HUES48 (cell line): ENCODE results near the gene NCOA7.
"Not testable (repeated sequence)": the region's sequence is repeated elsewhere in the genome, so short reads cannot be mapped to it uniquely, and the experiment has no call there.

ENCODE experiments used
- H3K27ac ChIP-seq: one replicate; pipeline ENCODE4 v1.7.0; 2013; ENCODE audit warnings: low read depth, low read length, inconsistent platforms
- H3K27me3 ChIP-seq: 2 replicates; pipeline ENCODE4 v1.6.1; 2013; ENCODE audit warnings: mild to moderate bottlenecking, low read length; ENCODE audit not compliant: control insufficient read depth, insufficient read depth
- H3K36me3 ChIP-seq: 2 replicates; pipeline ENCODE4 v1.6.1; 2013; ENCODE audit warnings: low read length; ENCODE audit not compliant: control insufficient read depth, insufficient read depth
- H3K4me1 ChIP-seq: 2 replicates; pipeline ENCODE4 v1.6.1; 2013; ENCODE audit warnings: mild to moderate bottlenecking, low read length; ENCODE audit not compliant: control insufficient read depth, insufficient read depth
- H3K4me3 ChIP-seq: 2 replicates; pipeline ENCODE4 v1.5.1; 2013; ENCODE audit warnings: mild to moderate bottlenecking, low read depth, low read length
- H3K9ac ChIP-seq: 2 replicates; pipeline ENCODE4 v1.6.1; 2013; ENCODE audit warnings: mild to moderate bottlenecking, low read depth, low read length, moderate library complexity
- H3K9me3 ChIP-seq: 2 replicates; pipeline ENCODE4 v1.6.1; 2013; ENCODE audit warnings: low read length; ENCODE audit not compliant: control insufficient read depth, insufficient read depth

NCOA7 gene

GRCh38 chr6:125942672-125943527 lies 152.1 kb downstream of the NCOA7 start:
- H3K36me3 ChIP-seq: no peaks in the 10 kb centered on the region
- no peak overlapping the region for H3K4me3 ChIP-seq
- H3K27me3 ChIP-seq: no peaks in the 10 kb centered on the region
- no peaks in the 10 kb centered on the region for H3K9me3 ChIP-seq
- no peaks in the 10 kb centered on the region for H3K4me1 ChIP-seq
- H3K9ac ChIP-seq: no peak overlapping the region
- H3K27ac ChIP-seq: no peak overlapping the region

DNA sequence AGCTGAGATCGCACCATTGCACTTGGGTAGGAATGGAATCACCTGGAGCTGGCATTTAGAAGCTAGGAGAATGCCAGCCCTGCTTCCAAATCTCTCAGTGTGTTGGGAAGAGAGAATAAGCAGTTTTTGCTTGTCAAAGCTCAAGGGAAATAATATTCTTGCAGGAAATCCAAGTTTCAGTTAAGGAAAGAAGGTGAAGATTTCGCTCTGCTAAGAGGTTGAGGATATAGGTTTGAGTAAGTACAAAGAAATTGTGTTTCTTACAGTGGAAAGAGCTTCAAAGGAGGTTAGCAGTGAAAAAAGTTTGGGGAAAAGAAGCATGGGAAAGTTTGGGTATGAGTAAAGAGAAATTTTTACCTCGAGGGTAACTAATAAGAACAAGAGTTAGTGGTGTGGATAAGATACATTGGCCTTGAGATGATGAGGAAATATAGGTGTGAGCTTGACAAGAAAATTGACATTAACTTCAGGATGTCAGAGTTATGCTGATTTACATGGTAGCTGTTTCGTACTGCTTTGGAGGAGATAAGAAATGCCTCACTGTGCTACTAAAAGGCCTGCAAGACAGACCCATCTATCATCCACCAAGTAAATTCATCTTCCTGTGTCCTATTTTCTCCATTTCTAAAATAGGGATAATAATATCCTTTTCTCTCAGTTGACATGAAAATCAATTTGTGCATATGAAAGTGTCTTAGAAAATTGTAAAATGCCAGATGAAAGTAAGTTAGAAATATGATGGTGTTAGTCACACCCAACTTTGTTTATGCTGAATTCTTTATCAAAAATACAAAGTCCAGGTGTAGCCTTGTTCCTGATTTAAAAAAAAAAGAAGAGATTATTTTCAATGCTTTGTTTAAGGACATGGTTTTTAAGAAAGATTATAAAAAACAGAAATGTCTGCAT lies 153.0 kb downstream of the NCOA7 start:
- Histone ChIP-seq H3K9ac (no peak overlapping the region), H3K9me3 (no peaks in the 10 kb centered on the region), H3K27me3 (no peaks in the 10 kb centered on the region), H3K4me1 (no peaks in the 10 kb centered on the region), H3K27ac (no peak overlapping the region), H3K36me3 (no peaks in the 10 kb centered on the region), H3K4me3 (no peak overlapping the region)

GRCh38 chr6:125944434-125944816 lies 153.7 kb downstream of the NCOA7 start:
- no peak overlapping the region for H3K27ac ChIP-seq
- no peak overlapping the region for H3K9ac ChIP-seq
- no peaks in the 10 kb centered on the region for H3K27me3 ChIP-seq
- no peaks in the 10 kb centered on the region for H3K9me3 ChIP-seq
- H3K36me3 ChIP-seq: no peaks in the 10 kb centered on the region
- H3K4me3 ChIP-seq: no peak overlapping the region
- no peaks in the 10 kb centered on the region for H3K4me1 ChIP-seq

- Histone ChIP-seq H3K4me1 (no peaks in the 10 kb centered on the region; the same call in 1 of the 2 replicates), H3K36me3 (no peaks in the 10 kb centered on the region), H3K27ac (no peak overlapping the region), H3K4me3 (no peak overlapping the region), H3K9ac (no peak overlapping the region), H3K9me3 (no peaks in the 10 kb centered on the region), H3K27me3 (no peaks in the 10 kb centered on the region)
These were observed 154.1 kb downstream of the NCOA7 start for GRCh38 chr6:125944896-125945295.

DNA sequence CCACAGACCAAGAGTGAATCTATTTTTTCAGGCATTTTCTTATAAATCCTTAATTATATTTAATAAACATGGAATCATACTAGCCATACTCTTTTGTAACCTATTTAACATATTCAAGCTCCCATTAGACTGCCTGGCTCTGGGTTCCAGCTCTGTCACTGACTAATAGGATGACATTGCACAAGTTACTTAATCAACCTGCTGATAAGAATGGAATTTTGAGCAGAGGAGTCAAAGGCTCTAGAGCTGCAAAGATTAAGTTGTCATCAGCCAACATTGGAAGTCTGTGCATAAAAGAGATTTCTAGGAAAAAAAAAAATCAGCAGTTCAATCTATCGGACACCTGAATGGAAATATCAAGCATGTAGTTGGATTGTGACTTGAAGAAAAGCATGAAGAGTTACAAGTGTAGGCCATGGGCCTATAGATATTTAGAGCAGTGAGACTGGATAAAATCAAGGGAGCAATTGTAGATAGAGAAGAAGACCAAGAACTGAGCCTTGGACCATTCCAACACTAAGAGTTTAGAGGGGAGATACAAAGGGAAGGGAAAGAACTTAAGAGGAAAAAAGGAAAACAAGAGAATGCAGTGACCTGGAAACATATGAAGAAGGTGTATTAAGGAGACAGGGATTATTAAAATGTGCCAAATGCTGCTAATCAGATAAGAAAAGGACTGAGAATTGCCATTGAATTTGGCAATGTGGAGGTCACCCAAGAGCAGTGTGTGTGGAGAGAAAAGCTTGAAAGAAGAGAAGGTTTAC lies 154.8 kb downstream of the NCOA7 start:
- Histone ChIP-seq H3K27me3 (no peaks in the 10 kb centered on the region), H3K27ac (peak overlapping the region; percentile 1), H3K4me1 (peaks cover 3% of the 10 kb centered on the region), H3K9me3 (no peaks in the 10 kb centered on the region), H3K9ac (no peak overlapping the region), H3K4me3 (no peak overlapping the region), H3K36me3 (no peaks in the 10 kb centered on the region)

- no peaks in the 10 kb centered on the region for H3K36me3 ChIP-seq
- no peak overlapping the region for H3K4me3 ChIP-seq
- H3K4me1 ChIP-seq: peaks cover 3% of the 10 kb centered on the region
- no peak overlapping the region for H3K27ac ChIP-seq
- H3K9me3 ChIP-seq: no peaks in the 10 kb centered on the region
- no peaks in the 10 kb centered on the region for H3K27me3 ChIP-seq
- H3K9ac ChIP-seq: no peak overlapping the region
These were observed 156.9 kb downstream of the NCOA7 start for GRCh38 chr6:125947615-125948014.

DNA sequence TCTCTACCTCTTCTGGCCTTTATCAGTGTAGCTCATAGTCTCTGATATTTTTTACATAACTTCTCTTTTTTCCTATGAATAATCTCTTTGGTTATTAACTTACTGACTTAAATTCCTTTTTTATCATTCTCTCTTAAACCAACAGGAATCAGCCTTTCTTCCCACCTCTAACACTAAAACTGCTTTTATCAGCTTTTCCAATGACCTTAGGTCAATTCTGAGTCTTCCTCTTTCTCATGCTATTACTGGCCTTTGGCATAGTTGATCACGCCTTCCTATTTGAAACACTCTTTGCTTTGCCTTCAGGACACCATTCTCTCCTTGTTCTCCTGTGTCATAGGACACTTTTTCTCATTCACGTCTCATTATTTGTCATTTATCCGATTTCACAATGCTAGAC lies 157.7 kb downstream of the NCOA7 start:
- H3K27me3 ChIP-seq: no peaks in the 10 kb centered on the region
- no peaks in the 10 kb centered on the region for H3K9me3 ChIP-seq
- peaks cover 3% of the 10 kb centered on the region for H3K4me1 ChIP-seq
- H3K27ac ChIP-seq: no peak overlapping the region
- no peaks in the 10 kb centered on the region for H3K36me3 ChIP-seq
- H3K4me3 ChIP-seq: no peak overlapping the region
- H3K9ac ChIP-seq: no peak overlapping the region

DNA sequence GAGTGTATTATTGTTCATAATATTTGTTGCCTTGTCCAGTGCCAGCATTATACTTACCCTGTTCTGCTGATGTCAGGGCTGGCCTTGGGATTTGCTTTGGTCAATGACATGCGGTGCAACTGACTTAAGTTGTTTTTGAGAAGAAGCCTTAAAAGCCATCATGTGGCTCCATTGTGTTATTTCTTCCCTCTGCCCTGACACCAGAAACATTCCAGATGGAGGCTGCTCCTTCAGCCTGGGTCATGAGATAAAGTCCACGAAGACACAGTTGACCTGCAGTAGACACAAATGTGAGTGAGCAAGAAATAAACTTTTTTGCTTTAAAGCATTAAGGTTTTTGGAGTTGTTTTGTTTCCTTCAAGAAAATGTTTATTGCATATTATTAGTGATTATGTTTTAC lies 158.3 kb downstream of the NCOA7 start:
- peaks cover 3% of the 10 kb centered on the region for H3K4me1 ChIP-seq
- H3K9me3 ChIP-seq: no peaks in the 10 kb centered on the region
- H3K36me3 ChIP-seq: no peaks in the 10 kb centered on the region
- H3K27me3 ChIP-seq: no peaks in the 10 kb centered on the region
- H3K9ac ChIP-seq: no peak overlapping the region
- no peak overlapping the region for H3K4me3 ChIP-seq
- no peak overlapping the region for H3K27ac ChIP-seq

DNA sequence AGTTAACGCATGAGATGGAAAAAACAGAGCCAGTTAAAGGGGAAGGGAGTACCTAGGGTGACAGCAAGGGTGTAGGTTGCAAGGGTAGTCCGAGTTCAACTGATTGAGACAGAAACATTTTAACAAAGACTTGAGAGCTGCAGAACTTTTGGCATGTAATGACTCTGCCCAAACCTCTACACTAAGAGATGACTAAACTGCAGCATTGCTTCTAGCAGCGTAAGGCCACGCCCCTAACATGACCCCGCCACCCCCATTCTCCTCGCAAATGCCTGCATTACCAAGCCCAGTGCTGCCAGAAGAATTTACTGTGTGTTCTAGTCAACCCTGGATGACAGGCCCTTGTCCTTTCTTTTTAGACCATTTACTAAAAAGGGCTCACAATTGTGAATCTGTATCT lies 159.5 kb downstream of the NCOA7 start:
- Histone ChIP-seq H3K36me3 (no peaks in the 10 kb centered on the region), H3K27me3 (no peaks in the 10 kb centered on the region), H3K9ac (no peak overlapping the region), H3K4me3 (no peak overlapping the region), H3K4me1 (peaks cover 3% of the 10 kb centered on the region), H3K9me3 (no peaks in the 10 kb centered on the region), H3K27ac (no peak overlapping the region)

DNA sequence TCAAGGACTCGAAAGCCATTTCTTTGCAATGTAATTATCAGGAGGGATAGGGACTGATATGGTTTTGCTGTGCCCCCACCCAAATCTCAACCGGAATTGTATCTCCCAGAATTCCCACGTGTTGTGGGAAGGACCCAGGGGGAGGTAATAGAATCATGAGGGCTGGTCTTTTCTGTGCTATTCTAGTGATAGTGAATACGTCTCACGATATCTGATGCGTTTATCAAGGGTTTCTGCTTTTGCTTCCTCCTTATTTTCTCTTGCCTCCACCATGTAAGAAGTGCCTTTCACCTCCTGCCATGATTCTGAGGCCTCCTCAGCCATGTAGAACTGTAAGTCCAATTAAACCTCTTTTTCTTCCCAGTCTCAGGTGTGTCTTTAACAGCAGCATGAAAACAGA lies 160.0 kb downstream of the NCOA7 start:
- H3K9me3 ChIP-seq, H3K36me3 ChIP-seq, H3K4me1 ChIP-seq, H3K9ac ChIP-seq, H3K4me3 ChIP-seq, H3K27ac ChIP-seq, H3K27me3 ChIP-seq: not testable (repeated sequence)
